H1 (cell line): ENCODE measurements around the gene PIAS4. TPM values are rescaled to one million over a fixed set of nuclear protein-coding genes. Genes with fewer than 3 reads are reported as not detected.

Experiments used
- BACH1 ChIP-seq: IDR thresholded peaks from 2 replicates; pipeline ENCODE4 v1.6.1; 2012; ENCODE audit warnings: low read length, improper control_type of control experiment
- POLR2A ChIP-seq, 2 experiments: IDR thresholded peaks; 1 replicate in 1 of 2; 2 replicates in 1 of 2; pipeline ENCODE4 v1.6.1; 2011; ENCODE audit warnings: low read depth in 2 of 2, low read length in 2 of 2, mild to moderate bottlenecking in 2 of 2; ENCODE audit errors: control extremely low read depth in 1 of 2
- TAF7 ChIP-seq: optimal IDR thresholded peaks from 2 replicates; pipeline ENCODE3; 2011; ENCODE audit warnings: low read depth, mild to moderate bottlenecking, inconsistent platforms, low read length, moderate library complexity, borderline replicate concordance
- polyA plus RNA-seq, 7 experiments: library from polyadenylated mRNA; depleted of rRNA in 3 of 7; stranded (reverse) in 5 of 7; unstranded in 2 of 7; fragments of >200 nt in 5 of 7; fragments of 200-250 nt in 2 of 7; gene quantifications; 1 replicate in 5 of 7; 2 replicates in 1 of 7; 4 replicates in 1 of 7; pipeline versions ENCODE4 v1.2.1 to v1.2.3, GENCODE V29; 2011 to 2013; ENCODE audit warnings: missing spikeins in 2 of 7, mixed read lengths in 2 of 7
- total RNA-seq: library from RNA; stranded (reverse); fragmentation: NEBNext Ultra II Directional; extraction: Animal tissue kit (Norgen Biotek cat#: 25700); gene quantifications from 2 replicates; pipeline ENCODE4 v1.2.1, GENCODE V29; 2021
- TF ChIP-seq, protein P1 (sequence below): fragments of 300-600 bp; sonication (generic); IDR thresholded peaks from 2 replicates; pipeline ENCODE4 v1.7.1; 2012; ENCODE audit warnings: low read length, moderate library complexity, mild to moderate bottlenecking, inconsistent platforms; ENCODE audit not compliant: insufficient replicate concordance

PIAS4 gene
- total and polyA plus RNA-seq, 2 of the 8 experiments (the other 6 are each of a cell fraction or from before 2014, with no cell fraction given): 30.2 to 51.4 TPM

DNA sequence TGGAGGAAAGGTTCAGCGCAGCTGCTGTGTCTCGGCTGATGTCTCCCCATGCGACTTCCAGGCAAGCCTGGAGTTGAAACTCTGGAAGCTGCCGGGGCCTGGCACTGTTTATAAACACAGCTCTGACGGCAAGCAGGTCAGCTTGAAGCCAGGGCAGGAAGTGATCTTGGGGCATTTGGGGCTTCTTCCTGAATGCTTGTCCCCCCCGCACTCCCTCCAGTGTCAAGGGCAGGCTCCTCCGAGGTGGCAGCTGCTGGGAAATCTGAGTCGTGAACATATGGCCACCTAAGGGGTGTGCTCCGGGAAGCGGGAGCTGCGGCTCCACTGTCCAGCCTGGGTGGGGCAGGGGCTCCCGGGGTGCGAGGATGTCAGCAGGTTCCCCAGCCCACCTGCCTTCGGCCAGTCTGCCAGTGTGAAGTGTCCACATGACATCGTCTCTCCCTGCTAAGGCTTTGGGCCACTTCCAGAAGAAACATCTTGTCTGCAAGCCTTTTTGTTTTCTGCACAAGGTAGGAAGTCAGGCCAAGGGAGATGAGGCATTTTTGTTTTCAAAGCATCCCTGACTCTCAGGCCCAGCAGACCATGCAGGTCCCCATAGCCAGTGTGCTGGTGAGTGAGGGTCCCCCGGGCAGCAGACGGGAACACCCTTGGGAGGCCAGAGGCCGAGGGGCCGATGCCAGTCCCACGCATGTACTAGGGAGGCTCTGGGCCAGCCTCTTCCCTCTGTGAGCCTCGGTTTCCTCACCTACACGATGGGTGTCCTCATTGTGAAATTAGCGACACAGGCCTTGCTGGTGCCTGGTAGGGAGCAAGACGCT lies 2.7 kb downstream of the PIAS4 start (continued):
- TF ChIP-seq, protein P1, sequence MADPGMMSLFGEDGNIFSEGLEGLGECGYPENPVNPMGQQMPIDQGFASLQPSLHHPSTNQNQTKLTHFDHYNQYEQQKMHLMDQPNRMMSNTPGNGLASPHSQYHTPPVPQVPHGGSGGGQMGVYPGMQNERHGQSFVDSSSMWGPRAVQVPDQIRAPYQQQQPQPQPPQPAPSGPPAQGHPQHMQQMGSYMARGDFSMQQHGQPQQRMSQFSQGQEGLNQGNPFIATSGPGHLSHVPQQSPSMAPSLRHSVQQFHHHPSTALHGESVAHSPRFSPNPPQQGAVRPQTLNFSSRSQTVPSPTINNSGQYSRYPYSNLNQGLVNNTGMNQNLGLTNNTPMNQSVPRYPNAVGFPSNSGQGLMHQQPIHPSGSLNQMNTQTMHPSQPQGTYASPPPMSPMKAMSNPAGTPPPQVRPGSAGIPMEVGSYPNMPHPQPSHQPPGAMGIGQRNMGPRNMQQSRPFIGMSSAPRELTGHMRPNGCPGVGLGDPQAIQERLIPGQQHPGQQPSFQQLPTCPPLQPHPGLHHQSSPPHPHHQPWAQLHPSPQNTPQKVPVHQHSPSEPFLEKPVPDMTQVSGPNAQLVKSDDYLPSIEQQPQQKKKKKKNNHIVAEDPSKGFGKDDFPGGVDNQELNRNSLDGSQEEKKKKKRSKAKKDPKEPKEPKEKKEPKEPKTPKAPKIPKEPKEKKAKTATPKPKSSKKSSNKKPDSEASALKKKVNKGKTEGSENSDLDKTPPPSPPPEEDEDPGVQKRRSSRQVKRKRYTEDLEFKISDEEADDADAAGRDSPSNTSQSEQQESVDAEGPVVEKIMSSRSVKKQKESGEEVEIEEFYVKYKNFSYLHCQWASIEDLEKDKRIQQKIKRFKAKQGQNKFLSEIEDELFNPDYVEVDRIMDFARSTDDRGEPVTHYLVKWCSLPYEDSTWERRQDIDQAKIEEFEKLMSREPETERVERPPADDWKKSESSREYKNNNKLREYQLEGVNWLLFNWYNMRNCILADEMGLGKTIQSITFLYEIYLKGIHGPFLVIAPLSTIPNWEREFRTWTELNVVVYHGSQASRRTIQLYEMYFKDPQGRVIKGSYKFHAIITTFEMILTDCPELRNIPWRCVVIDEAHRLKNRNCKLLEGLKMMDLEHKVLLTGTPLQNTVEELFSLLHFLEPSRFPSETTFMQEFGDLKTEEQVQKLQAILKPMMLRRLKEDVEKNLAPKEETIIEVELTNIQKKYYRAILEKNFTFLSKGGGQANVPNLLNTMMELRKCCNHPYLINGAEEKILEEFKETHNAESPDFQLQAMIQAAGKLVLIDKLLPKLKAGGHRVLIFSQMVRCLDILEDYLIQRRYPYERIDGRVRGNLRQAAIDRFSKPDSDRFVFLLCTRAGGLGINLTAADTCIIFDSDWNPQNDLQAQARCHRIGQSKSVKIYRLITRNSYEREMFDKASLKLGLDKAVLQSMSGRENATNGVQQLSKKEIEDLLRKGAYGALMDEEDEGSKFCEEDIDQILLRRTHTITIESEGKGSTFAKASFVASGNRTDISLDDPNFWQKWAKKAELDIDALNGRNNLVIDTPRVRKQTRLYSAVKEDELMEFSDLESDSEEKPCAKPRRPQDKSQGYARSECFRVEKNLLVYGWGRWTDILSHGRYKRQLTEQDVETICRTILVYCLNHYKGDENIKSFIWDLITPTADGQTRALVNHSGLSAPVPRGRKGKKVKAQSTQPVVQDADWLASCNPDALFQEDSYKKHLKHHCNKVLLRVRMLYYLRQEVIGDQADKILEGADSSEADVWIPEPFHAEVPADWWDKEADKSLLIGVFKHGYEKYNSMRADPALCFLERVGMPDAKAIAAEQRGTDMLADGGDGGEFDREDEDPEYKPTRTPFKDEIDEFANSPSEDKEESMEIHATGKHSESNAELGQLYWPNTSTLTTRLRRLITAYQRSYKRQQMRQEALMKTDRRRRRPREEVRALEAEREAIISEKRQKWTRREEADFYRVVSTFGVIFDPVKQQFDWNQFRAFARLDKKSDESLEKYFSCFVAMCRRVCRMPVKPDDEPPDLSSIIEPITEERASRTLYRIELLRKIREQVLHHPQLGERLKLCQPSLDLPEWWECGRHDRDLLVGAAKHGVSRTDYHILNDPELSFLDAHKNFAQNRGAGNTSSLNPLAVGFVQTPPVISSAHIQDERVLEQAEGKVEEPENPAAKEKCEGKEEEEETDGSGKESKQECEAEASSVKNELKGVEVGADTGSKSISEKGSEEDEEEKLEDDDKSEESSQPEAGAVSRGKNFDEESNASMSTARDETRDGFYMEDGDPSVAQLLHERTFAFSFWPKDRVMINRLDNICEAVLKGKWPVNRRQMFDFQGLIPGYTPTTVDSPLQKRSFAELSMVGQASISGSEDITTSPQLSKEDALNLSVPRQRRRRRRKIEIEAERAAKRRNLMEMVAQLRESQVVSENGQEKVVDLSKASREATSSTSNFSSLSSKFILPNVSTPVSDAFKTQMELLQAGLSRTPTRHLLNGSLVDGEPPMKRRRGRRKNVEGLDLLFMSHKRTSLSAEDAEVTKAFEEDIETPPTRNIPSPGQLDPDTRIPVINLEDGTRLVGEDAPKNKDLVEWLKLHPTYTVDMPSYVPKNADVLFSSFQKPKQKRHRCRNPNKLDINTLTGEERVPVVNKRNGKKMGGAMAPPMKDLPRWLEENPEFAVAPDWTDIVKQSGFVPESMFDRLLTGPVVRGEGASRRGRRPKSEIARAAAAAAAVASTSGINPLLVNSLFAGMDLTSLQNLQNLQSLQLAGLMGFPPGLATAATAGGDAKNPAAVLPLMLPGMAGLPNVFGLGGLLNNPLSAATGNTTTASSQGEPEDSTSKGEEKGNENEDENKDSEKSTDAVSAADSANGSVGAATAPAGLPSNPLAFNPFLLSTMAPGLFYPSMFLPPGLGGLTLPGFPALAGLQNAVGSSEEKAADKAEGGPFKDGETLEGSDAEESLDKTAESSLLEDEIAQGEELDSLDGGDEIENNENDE: no peak
- no peak for TF ChIP-seq BACH1
- no peak for TF ChIP-seq POLR2A (IDR thresholded peaks at IDR 0.05; ENCODE audit: control extremely low read depth in 1 of 2, low read depth in 2 of 2, low read length in 2 of 2)
- no peak for TF ChIP-seq TAF7
